Duodenal mucosa (tissue), 2 donors: ENCODE measurements around the gene PRMT2.

Experiments
- H3K27ac ChIP-seq: one replicate; pipeline ENCODE4 v1.7.0; 2013; ENCODE audit warnings: low read depth, low read length
- H3K27me3 ChIP-seq, 2 donors: one replicate each; pipeline ENCODE4 v1.7.0; 2013; ENCODE audit warnings: low read length in 2 of 2, control low read depth in 1 of 2; ENCODE audit not compliant: insufficient read depth in 2 of 2, control insufficient read depth in 1 of 2
- H3K36me3 ChIP-seq, 2 donors: one replicate each; pipeline ENCODE4 v1.7.0; 2013; ENCODE audit warnings: low read length in 2 of 2, control low read depth in 1 of 2; ENCODE audit not compliant: insufficient read depth in 2 of 2, control insufficient read depth in 1 of 2
- H3K4me1 ChIP-seq, 2 donors: one replicate each; pipeline ENCODE4 v1.7.0; 2013; ENCODE audit warnings: low read length in 2 of 2, control low read depth in 1 of 2; ENCODE audit not compliant: insufficient read depth in 2 of 2, control insufficient read depth in 1 of 2
- H3K4me3 ChIP-seq, 2 donors: one replicate each; pipeline ENCODE4 v1.7.0; 2013; ENCODE audit warnings: low read length in 2 of 2, low read depth in 1 of 2
- H3K9ac ChIP-seq, 2 donors: one replicate each; pipeline ENCODE4 v1.7.0; 2013; ENCODE audit warnings: low read length in 2 of 2, low read depth in 1 of 2
- H3K9me3 ChIP-seq, 2 donors: one replicate each; pipeline ENCODE4 v1.7.0; 2013; ENCODE audit warnings: low read length in 2 of 2, control low read depth in 1 of 2; ENCODE audit not compliant: control insufficient read depth in 1 of 2

The PRMT2 gene

GRCh38 chr21:46639489-46640386, 4.3 kb downstream of the PRMT2 start:
- H3K9ac ChIP-seq = no peak overlapping the region
- H3K27ac ChIP-seq = no peak overlapping the region
- H3K4me3 ChIP-seq = no peak overlapping the region

GRCh38 chr21:46641656-46642055, 6.2 kb downstream of the PRMT2 start:
- Histone ChIP-seq H3K27ac (no peak overlapping the region), H3K27me3 (no peaks in the 10 kb centered on the region), H3K36me3 (peaks cover 20 to 47% of the 10 kb centered on the region in 2 donors), H3K9ac (no peak overlapping the region), H3K4me3 (no peak overlapping the region), H3K4me1 (peaks cover 12 to 13% of the 10 kb centered on the region in 2 donors), H3K9me3 (no peaks in the 10 kb centered on the region)

More at GRCh38 chr21:46639489-46640386, 4.3 kb downstream of the PRMT2 start:
- no peaks in the 10 kb centered on the region for H3K9me3 ChIP-seq
- peaks cover 18 to 19% of the 10 kb centered on the region in 2 donors for H3K4me1 ChIP-seq
- H3K36me3 ChIP-seq = peaks cover 7 to 28% of the 10 kb centered on the region in 2 donors
- no peaks in the 10 kb centered on the region for H3K27me3 ChIP-seq

GRCh38 chr21:46643379-46644177, 8.1 kb downstream of the PRMT2 start:
- peaks cover 0 to under 1% of the 10 kb centered on the region in 2 donors for H3K4me1 ChIP-seq
- peaks cover 29 to 61% of the 10 kb centered on the region in 2 donors for H3K36me3 ChIP-seq

GRCh38 chr21:46645840-46646239, 10.4 kb downstream of the PRMT2 start:
- H3K9me3 ChIP-seq = no peaks in the 10 kb centered on the region
- no peak overlapping the region for H3K4me3 ChIP-seq
- H3K4me1 ChIP-seq = no peaks in the 10 kb centered on the region
- peaks cover 49 to 83% of the 10 kb centered on the region in 2 donors for H3K36me3 ChIP-seq
- no peaks in the 10 kb centered on the region for H3K27me3 ChIP-seq
- H3K27ac ChIP-seq = no peak overlapping the region
- H3K9ac ChIP-seq = no peak overlapping the region

More at GRCh38 chr21:46643379-46644177, 8.1 kb downstream of the PRMT2 start:
- Histone ChIP-seq H3K4me3 (no peak overlapping the region), H3K27ac (no peak overlapping the region), H3K27me3 (no peaks in the 10 kb centered on the region), H3K9ac (no peak overlapping the region), H3K9me3 (no peaks in the 10 kb centered on the region)

DNA sequence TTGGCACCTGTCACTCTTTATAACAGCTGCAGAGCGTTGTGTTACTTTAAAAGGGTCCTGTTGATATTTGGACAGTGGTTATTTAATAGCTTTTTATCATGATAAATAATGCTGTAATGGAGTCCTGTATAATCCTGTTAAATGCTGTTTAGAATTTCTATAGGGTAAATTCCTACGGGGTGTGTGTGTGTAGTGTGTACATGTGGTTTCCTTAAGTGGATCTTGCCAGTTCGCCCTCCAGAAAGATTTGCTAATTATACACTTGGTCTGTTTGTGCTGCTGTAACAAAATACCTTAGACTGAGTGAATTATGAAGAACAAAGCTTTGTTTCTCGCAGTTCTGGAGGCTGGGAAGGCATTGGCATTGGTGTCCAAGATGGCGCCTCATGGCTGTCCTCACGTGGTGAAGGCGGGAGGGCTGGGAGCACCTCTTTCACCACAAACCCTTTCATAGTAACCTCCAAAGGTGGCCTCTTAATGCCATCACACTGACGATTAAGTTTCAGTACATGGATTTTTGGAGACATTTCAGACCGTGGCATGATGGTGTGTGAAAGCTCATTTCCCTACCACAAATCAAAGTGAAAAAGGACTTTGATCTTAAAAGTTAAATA, 11.2 kb downstream of the PRMT2 start:
- Histone ChIP-seq H3K4me3 (no peak overlapping the region), H3K27ac (no peak overlapping the region), H3K27me3 (no peaks in the 10 kb centered on the region), H3K36me3 (peaks cover 53 to 88% of the 10 kb centered on the region in 2 donors), H3K9ac (no peak overlapping the region), H3K4me1 (no peaks in the 10 kb centered on the region), H3K9me3 (no peaks in the 10 kb centered on the region)

- Histone ChIP-seq H3K9me3 (no peaks in the 10 kb centered on the region), H3K36me3 (peaks cover 67 to 97% of the 10 kb centered on the region in 2 donors), H3K27me3 (no peaks in the 10 kb centered on the region), H3K27ac (no peak overlapping the region), H3K4me1 (no peaks in the 10 kb centered on the region), H3K9ac (no peak overlapping the region), H3K4me3 (no peak overlapping the region)
These were observed 13.1 kb downstream of the PRMT2 start for GRCh38 chr21:46648539-46648938.

GRCh38 chr21:46649356-46649755, 13.9 kb downstream of the PRMT2 start:
- Histone ChIP-seq H3K36me3 (peaks cover 72 to 96% of the 10 kb centered on the region in 2 donors), H3K4me3 (no peak overlapping the region), H3K27ac (no peak overlapping the region), H3K9me3 (no peaks in the 10 kb centered on the region), H3K4me1 (no peaks in the 10 kb centered on the region), H3K27me3 (no peaks in the 10 kb centered on the region), H3K9ac (no peak overlapping the region)

DNA sequence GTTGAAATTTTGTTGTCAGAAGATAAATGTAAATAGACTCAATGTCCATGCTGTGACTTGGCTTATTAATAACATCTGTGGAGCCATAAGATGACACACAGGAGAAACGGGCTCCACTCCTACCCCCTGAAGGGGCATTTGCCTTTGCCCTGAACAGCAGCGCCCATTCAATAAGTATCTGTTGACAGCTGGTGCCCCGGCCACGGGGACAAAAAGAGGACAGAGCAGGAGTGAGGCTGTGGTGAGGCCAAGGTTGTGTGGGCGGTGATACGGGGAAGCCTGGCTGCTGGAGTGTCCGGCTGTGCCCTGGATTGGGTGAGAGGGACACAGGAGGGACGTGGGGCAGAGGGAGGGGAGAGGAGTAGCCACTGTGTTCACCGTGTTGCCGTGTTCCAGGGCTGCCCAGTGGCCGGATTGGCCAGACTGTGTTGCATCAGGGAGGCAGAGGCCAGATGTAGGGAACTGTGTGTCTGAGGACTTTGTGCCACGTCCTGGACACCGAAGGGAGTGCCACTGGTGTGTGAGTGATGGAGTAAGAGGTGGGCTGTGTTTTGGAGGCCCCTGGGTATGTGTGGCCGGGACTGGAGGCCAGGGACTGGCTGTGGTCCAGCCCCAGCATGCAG, 15.1 kb downstream of the PRMT2 start:
- peaks cover 2 to 11% of the 10 kb centered on the region in 2 donors for H3K9me3 ChIP-seq
- no peaks in the 10 kb centered on the region for H3K27me3 ChIP-seq
- no peak overlapping the region for H3K9ac ChIP-seq
- H3K27ac ChIP-seq = no peak overlapping the region
- no peaks in the 10 kb centered on the region for H3K4me1 ChIP-seq
- no peak overlapping the region for H3K4me3 ChIP-seq
- H3K36me3 ChIP-seq = peaks cover 73 to 93% of the 10 kb centered on the region in 2 donors

DNA sequence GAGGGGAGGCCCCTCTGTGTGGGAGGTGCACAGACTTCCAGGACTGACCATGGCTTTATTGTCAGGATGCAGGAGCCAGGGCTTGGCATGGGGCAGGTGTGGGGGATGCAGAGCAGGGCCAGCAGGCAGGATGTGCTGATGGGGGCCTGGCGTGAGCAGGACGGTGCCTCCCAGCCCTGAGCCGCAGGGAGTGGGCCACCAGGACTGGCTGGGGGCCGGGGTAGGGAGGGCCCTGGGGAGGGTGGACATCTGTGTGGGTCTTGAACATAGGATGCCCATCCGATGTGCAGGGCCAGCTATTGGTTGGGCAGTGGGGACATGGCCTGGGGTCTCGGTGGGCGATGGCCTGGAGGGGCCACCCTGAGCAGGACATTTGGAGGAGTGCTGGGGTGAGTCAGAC, 15.6 kb downstream of the PRMT2 start:
- H3K9ac ChIP-seq = no peak overlapping the region
- no peak overlapping the region for H3K27ac ChIP-seq

More for the DNA sequence above, 15.6 kb downstream of the PRMT2 start:
- no peaks in the 10 kb centered on the region for H3K27me3 ChIP-seq
- H3K4me1 ChIP-seq = no peaks in the 10 kb centered on the region
- H3K36me3 ChIP-seq = peaks cover 72 to 93% of the 10 kb centered on the region in 2 donors
- H3K4me3 ChIP-seq = no peak overlapping the region
- H3K9me3 ChIP-seq = peaks cover 2 to 12% of the 10 kb centered on the region in 2 donors
